Right lobe of liver (tissue), 6 donors: ENCODE data around the gene TMEM50B. TPM values are rescaled to one million over a fixed set of nuclear protein-coding genes. Genes with fewer than 3 reads are reported as not detected.

Experiments
- ATAC-seq, 4 donors: fragments of 200-7000 bp; cut with Tn5 transposase; one replicate each; pipeline ENCODE4 v1.9.1; 2020; ENCODE audit warnings: mild to moderate bottlenecking in 4 of 4, moderate library complexity in 4 of 4
- DNase-seq, 3 donors: peaks; one replicate each; pipeline ENCODE4 v3.0.0-alpha.2; 2020
- H3K27ac ChIP-seq, 3 donors: fragments of 200-600 bp; one replicate each; pipeline ENCODE4 v1.8.0; 2022
- H3K27me3 ChIP-seq, 2 donors: fragments of 200-600 bp; one replicate each; pipeline ENCODE4 v1.8.0; 2022
- H3K36me3 ChIP-seq, 4 donors: fragments of 200-600 bp; sonication (generic) in 1 of 4; one replicate each; pipeline versions ENCODE4 v1.5.1 to v1.8.0; 2017 to 2022; ENCODE audit warnings: control low read depth in 1 of 4
- H3K4me1 ChIP-seq, 4 donors: fragments of 200-600 bp; sonication (generic) in 1 of 4; one replicate each; pipeline versions ENCODE4 v1.5.1 to v1.8.0; 2017 to 2022; ENCODE audit warnings: control low read depth in 1 of 4
- H3K4me3 ChIP-seq, 3 donors: fragments of 200-600 bp; one replicate each; pipeline ENCODE4 v1.8.0; 2022
- H3K9me3 ChIP-seq, 4 donors: fragments of 200-600 bp; sonication (generic) in 1 of 4; one replicate each; pipeline versions ENCODE4 v1.5.1 to v1.8.0; 2017 to 2022; ENCODE audit warnings: control low read depth in 1 of 4
- CTCF ChIP-seq, 4 donors: fragments of 200-600 bp in 3 of 4; fragments of 450-650 bp in 1 of 4; IDR thresholded peaks; one replicate each; pipeline versions ENCODE4 v1.5.1 to v1.8.0; 2016 to 2022; ENCODE audit warnings: antibody characterized with exemption in 4 of 4, mild to moderate bottlenecking in 2 of 4
- POLR2A ChIP-seq: fragments of 450-650 bp; IDR thresholded peaks from one replicate; pipeline ENCODE4 v1.6.1; 2017; ENCODE audit warnings: antibody characterized with exemption, mild to moderate bottlenecking
- WGBS: methylation state at CpG from one replicate; pipeline ENCODE4 v1.1.6; 2018; ENCODE audit warnings: low coverage, low lambda C conversion rate; ENCODE audit not compliant: insufficient coverage; ENCODE audit errors: missing lambda C conversion rate; 5-methylcytosine and 5-hydroxymethylcytosine counted together
- intact Hi-C, 2 donors: fragments of 100-400 bp; cut with DNase I; formaldehyde crosslinking; loops; one replicate each; pipeline versions ENCODE4 v1.11.2 to v1.14.1; 2022
- total RNA-seq, 6 experiments: library from RNA; depleted of rRNA in 2 of 6; stranded (reverse); fragments of >200 nt in 2 of 6; fragmentation: NEBNext Ultra II Directional in 3 of 6; extraction: Animal tissue kit (Norgen Biotek cat#: 25700) in 3 of 6; gene quantifications; one replicate each; pipeline versions ENCODE4 v1.1.0 to v1.2.4, GENCODE V29; 2016 to 2023
- donor health status: DM: no; HTN: yes; CAD: no.
- donor health status: DM: no; HTN: no; CAD: no.
- donor health status: DM: no; HTN: no; CAD: no.
- donor health status: DM: no; HTN: yes; CAD: no.
- donor health status: DM: no; HTN: yes; CAD: no.

Gene TMEM50B
- total RNA-seq, 6 experiments from 2014 or later = 13.0 to 35.4 (median 20.2) TPM

- Histone ChIP-seq H3K27me3 (no peaks in the 10 kb centered on the region), H3K27ac (no peak overlapping the region), H3K4me3 (no peak overlapping the region), H3K4me1 (peaks cover 0 to 12% (median 0%) of the 10 kb centered on the region in 4 donors), H3K9me3 (no peaks in the 10 kb centered on the region), H3K36me3 (no peaks in the 10 kb centered on the region)
- no peak for ATAC-seq
- no peak for DNase-seq
- TF ChIP-seq CTCF (IDR thresholded peaks at IDR 0.05) (no peak), POLR2A (no peak)
- intact Hi-C loops = no loop called here
- WGBS = 58% methylated on average over 4 of the region's 9 CpGs
Observed at GRCh38 chr21:33481314-33481943, 1.7 kb upstream of the TMEM50B start.

DNA sequence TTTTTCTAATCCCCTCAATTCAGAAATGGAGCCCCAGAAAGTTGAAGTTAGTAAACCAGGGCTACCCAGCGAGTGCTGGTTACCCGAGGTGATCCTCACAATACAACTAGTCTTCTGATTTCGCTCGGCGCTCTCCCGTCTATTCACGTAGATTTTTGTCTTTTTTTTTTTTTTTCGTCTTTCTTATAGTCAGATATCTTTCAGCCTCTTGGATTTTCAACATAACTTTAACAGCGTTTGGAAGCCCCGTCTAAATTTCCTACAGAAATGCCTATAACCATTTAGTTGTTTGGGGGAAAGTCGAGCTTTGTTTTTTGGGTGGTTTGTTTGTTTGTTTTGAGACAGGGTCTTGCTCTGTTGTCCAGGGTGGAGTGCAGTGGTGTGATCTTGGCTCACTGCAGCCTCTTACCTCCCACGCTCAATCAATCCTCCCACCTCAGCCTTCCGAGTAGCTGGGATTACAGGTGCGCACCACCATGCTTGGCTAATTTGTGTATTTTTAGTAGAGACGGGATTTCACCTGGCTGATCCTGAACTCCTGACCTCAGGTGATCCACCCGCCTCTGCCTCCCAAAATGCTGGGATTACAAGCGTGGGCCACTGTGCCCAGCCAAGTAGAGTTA lies 818 bp upstream of the TMEM50B start:
- Histone ChIP-seq H3K36me3 (no peaks in the 10 kb centered on the region), H3K27me3 (no peaks in the 10 kb centered on the region), H3K9me3 (no peaks in the 10 kb centered on the region), H3K27ac (peak overlapping the region; percentile 64 to 87 (median 65)), H3K4me1 (peaks cover 0 to 12% (median 0%) of the 10 kb centered on the region in 4 donors), H3K4me3 (peak overlapping the region; percentile 69 to 98 (median 95))
- WGBS = 15% methylated on average over 17 of the region's 17 CpGs
- no peak for TF ChIP-seq CTCF (IDR thresholded peaks at IDR 0.05)
- no peak for TF ChIP-seq POLR2A
- intact Hi-C loops = no loop called here
- no peak for DNase-seq
- no peak for ATAC-seq

DNA sequence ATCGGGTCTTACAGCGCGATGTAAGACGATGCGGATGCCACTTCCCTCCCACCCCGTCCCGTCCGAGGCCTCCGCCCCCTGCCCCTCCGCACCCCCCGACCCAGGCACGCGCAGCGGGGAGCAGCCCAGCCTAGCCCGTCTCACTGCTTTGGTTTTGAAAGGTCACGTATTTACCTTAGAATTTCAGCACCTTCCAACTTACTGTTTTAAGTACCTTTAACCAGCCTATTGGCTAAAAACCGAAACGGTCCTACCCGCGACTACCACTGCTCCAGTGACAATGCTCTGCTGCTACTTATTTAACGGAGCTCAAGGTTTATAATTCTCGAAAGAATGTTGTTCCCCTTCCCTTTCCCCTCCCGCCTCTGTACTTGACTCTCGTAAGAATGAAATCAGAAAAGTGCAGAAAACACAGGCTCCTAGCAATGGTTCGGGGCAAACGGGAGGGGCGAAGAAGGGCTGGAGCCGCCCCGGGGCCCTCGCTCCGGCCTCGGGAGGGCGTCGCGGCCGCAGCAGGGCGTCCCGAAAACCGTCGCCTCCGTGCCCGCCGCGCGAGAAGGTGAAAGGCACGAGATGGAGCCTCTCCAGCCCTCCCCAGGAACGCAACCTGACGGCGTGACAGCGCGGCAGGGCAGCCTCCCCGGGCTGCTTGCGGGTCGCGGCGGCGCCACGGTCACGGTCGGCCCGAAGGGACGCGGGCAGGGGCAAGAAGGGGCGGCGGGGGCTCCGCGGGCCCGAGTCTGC lies 667 bp downstream of the TMEM50B start:
- TF ChIP-seq POLR2A (no peak), CTCF (IDR thresholded peaks at IDR 0.05) (peak in 3 of 4 donors; percentile 8 to 17 (median 10))
- H3K4me1 ChIP-seq = peaks cover 0 to 12% (median 0%) of the 10 kb centered on the region in 4 donors
- peak overlapping the region; percentile 86 to 94 (median 93) for H3K27ac ChIP-seq
- DNase-seq = peak; percentile 51 to 69 (median 53)
- intact Hi-C loops = no loop called here
- peak overlapping the region; percentile 95 to 98 (median 97) for H3K4me3 ChIP-seq
- no peaks in the 10 kb centered on the region for H3K36me3 ChIP-seq
- ATAC-seq = peak; percentile 3 to 38 (median 22)
- 0% methylated on average over 20 of the region's 68 CpGs for WGBS
- no peaks in the 10 kb centered on the region for H3K27me3 ChIP-seq
- H3K9me3 ChIP-seq = no peaks in the 10 kb centered on the region

DNA sequence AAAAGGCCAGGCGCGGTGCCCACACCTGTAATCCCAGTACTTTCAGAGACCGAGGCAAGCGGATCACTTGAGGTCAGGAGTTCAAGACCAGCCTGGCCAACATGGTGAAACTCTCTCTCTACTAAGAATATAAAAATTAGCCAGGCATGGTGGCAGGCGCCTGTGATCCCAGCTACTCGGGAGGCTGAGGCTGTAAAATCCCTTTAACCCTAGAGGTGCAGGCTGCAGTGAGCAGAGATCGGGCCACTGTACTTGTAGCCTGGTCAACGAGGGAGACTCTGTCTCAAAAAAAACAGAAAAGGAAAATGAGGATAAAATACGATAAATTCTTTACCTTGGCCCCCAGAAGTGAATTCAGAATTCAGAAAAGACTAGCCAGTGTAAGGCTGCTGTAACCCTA lies 1.6 kb downstream of the TMEM50B start:
- H3K36me3 ChIP-seq = no peaks in the 10 kb centered on the region
- ATAC-seq (no peak), DNase-seq (no peak)
- WGBS = 39% methylated on average over 9 of the region's 9 CpGs
- no peak overlapping the region for H3K27ac ChIP-seq
- peaks cover 0 to 12% (median 0%) of the 10 kb centered on the region in 4 donors for H3K4me1 ChIP-seq
- no peaks in the 10 kb centered on the region for H3K27me3 ChIP-seq
- no peaks in the 10 kb centered on the region for H3K9me3 ChIP-seq
- intact Hi-C loops = no loop called here
- TF ChIP-seq CTCF (IDR thresholded peaks at IDR 0.05) (no peak), POLR2A (no peak)
- peak overlapping the region; percentile 95 to 98 (median 97) for H3K4me3 ChIP-seq
